Measurements from ENCODE around the gene ADARB2. TPM values are rescaled to one million over a fixed set of nuclear protein-coding genes. Genes with fewer than 3 reads are reported as not detected.

The ADARB2 gene
- total RNA-seq, 1 donor from 2014 or later = 1.2 TPM

DNA sequence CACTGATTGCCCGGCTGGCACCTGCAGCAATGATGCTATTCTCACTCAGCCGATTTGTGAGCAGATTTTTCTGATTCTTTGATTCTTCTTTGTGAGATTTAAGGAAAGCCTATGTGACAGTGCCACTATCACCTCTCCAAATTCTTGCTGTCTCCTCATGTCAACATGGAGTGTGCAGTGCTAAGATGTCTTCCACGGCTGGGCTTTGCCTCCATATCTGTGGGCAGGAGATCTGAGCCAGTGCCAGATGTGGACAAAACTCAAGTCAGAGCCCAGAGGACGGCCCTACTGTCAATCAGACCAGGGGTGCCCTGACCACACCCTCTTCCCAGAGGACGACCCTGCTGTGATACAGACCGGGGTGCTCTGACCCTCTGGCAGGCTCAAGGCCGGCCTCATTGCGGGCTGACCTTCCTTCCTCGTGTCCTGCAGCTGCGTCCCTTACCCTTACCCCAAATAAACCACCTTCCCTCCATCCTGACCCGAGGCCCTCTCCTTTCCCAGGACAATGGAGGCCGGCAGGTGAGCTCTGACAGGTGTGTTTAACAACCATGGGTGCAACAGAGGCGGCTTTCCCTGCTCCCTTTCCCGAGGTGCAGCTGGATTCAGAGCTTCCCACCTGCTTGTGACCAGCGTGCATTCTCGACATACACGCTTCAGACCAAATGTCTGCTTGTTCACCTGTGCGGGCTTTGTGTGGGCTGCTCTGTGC lies 221.4 kb downstream of the ADARB2 start:
- Histone ChIP-seq H3K27me3 (no peaks in the 10 kb centered on the region), H3K4me1 (no peaks in the 10 kb centered on the region), H3K27ac (no peak overlapping the region), H3K9me3 (no peaks in the 10 kb centered on the region), H3K4me3 (no peak overlapping the region), H3K36me3 (no peaks in the 10 kb centered on the region)
- TF ChIP-seq, protein P1, sequence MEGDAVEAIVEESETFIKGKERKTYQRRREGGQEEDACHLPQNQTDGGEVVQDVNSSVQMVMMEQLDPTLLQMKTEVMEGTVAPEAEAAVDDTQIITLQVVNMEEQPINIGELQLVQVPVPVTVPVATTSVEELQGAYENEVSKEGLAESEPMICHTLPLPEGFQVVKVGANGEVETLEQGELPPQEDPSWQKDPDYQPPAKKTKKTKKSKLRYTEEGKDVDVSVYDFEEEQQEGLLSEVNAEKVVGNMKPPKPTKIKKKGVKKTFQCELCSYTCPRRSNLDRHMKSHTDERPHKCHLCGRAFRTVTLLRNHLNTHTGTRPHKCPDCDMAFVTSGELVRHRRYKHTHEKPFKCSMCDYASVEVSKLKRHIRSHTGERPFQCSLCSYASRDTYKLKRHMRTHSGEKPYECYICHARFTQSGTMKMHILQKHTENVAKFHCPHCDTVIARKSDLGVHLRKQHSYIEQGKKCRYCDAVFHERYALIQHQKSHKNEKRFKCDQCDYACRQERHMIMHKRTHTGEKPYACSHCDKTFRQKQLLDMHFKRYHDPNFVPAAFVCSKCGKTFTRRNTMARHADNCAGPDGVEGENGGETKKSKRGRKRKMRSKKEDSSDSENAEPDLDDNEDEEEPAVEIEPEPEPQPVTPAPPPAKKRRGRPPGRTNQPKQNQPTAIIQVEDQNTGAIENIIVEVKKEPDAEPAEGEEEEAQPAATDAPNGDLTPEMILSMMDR (IDR thresholded peaks at IDR 0.05) = no peak
- intact Hi-C loops (cut with DNase I) = no loop called here
- ATAC-seq = no peak
- no peak for DNase-seq

- H3K36me3 ChIP-seq = no peaks in the 10 kb centered on the region
- TF ChIP-seq, protein P1 (IDR thresholded peaks at IDR 0.05) = no peak
- no peaks in the 10 kb centered on the region for H3K4me1 ChIP-seq
- ATAC-seq (no peak), DNase-seq (no peak)
- no peak overlapping the region for H3K4me3 ChIP-seq
- no peaks in the 10 kb centered on the region for H3K9me3 ChIP-seq
- intact Hi-C loops (cut with DNase I) = no loop called here
- H3K27ac ChIP-seq = no peak overlapping the region
- no peaks in the 10 kb centered on the region for H3K27me3 ChIP-seq
Observed at GRCh38 chr10:1515121-1515779, 222.1 kb downstream of the ADARB2 start.

GRCh38 chr10:1514681-1515080 lies 222.6 kb downstream of the ADARB2 start:
- H3K36me3 ChIP-seq = no peaks in the 10 kb centered on the region
- ATAC-seq (no peak), DNase-seq (no peak)
- intact Hi-C loops (cut with DNase I) = no loop called here
- H3K4me1 ChIP-seq = no peaks in the 10 kb centered on the region
- H3K4me3 ChIP-seq = no peak overlapping the region
- H3K27me3 ChIP-seq = no peaks in the 10 kb centered on the region
- TF ChIP-seq, protein P1 (IDR thresholded peaks at IDR 0.05) = no peak
- H3K27ac ChIP-seq = no peak overlapping the region
- H3K9me3 ChIP-seq = no peaks in the 10 kb centered on the region

GRCh38 chr10:1513221-1513620 lies 224.1 kb downstream of the ADARB2 start:
- Histone ChIP-seq H3K4me1 (no peaks in the 10 kb centered on the region), H3K36me3 (no peaks in the 10 kb centered on the region), H3K27ac (no peak overlapping the region), H3K4me3 (no peak overlapping the region), H3K27me3 (no peaks in the 10 kb centered on the region), H3K9me3 (no peaks in the 10 kb centered on the region)
- peak; percentile 40 for DNase-seq
- no peak for ATAC-seq
- TF ChIP-seq, protein P1 (IDR thresholded peaks at IDR 0.05) = no peak
- intact Hi-C loops (cut with DNase I) = no loop called here

GRCh38 chr10:1509011-1509530 lies 228.3 kb downstream of the ADARB2 start:
- H3K27ac ChIP-seq = no peak overlapping the region
- ATAC-seq (no peak), DNase-seq (no peak)
- H3K4me3 ChIP-seq = no peak overlapping the region
- intact Hi-C loops (cut with DNase I) = no loop called here
- TF ChIP-seq, protein P1 (IDR thresholded peaks at IDR 0.05) = no peak
- no peaks in the 10 kb centered on the region for H3K9me3 ChIP-seq
- no peaks in the 10 kb centered on the region for H3K36me3 ChIP-seq
- no peaks in the 10 kb centered on the region for H3K4me1 ChIP-seq
- H3K27me3 ChIP-seq = no peaks in the 10 kb centered on the region
